GM21717 (cell line): ENCODE results near the gene RAD51B.
"Not testable (repeated sequence)": the region's sequence is repeated elsewhere in the genome, so short reads cannot be mapped to it uniquely, and the experiment has no call there.

Experiments used
- ATAC-seq: cut with Tn5 transposase; IDR thresholded peaks from one replicate; pipeline ENCODE4 v1.9.1; 2021; ENCODE audit warnings: mild to moderate bottlenecking, moderate library complexity; ENCODE audit not compliant: unreplicated experiment

The RAD51B gene

GRCh38 chr14:68285421-68286179 is 466.0 kb downstream of the RAD51B start:
- no peak for ATAC-seq

GRCh38 chr14:68286667-68287066 is 467.1 kb downstream of the RAD51B start:
- no peak for ATAC-seq

GRCh38 chr14:68289452-68289851 is 469.9 kb downstream of the RAD51B start:
- ATAC-seq: not testable (repeated sequence)

GRCh38 chr14:68291820-68292219 is 472.2 kb downstream of the RAD51B start:
- ATAC-seq: no peak

- ATAC-seq: no peak
Measured at GRCh38 chr14:68292441-68293215, 473.0 kb downstream of the RAD51B start.

GRCh38 chr14:68293404-68293803 is 473.8 kb downstream of the RAD51B start:
- no peak for ATAC-seq

- no peak for ATAC-seq
Measured at GRCh38 chr14:68295316-68295816, 475.8 kb downstream of the RAD51B start.

GRCh38 chr14:68297039-68297438 is 477.5 kb downstream of the RAD51B start:
- no peak for ATAC-seq

GRCh38 chr14:68297876-68298468 is 478.4 kb downstream of the RAD51B start:
- ATAC-seq: no peak

- ATAC-seq: no peak
Measured at GRCh38 chr14:68300608-68301007, 481.0 kb downstream of the RAD51B start.

GRCh38 chr14:68301219-68301618 is 481.6 kb downstream of the RAD51B start:
- no peak for ATAC-seq

GRCh38 chr14:68302938-68303337 is 483.4 kb downstream of the RAD51B start:
- not testable (repeated sequence) for ATAC-seq

GRCh38 chr14:68305738-68306137 is 486.2 kb downstream of the RAD51B start:
- peak; percentile 29 for ATAC-seq

- ATAC-seq: peak; percentile 48
Measured at GRCh38 chr14:68306265-68306933, 486.8 kb downstream of the RAD51B start.

- no peak for ATAC-seq
Measured at GRCh38 chr14:68306934-68307789, 487.6 kb downstream of the RAD51B start.

- no peak for ATAC-seq
Measured at GRCh38 chr14:68307790-68308168, 488.2 kb downstream of the RAD51B start.

- ATAC-seq: no peak
Measured at GRCh38 chr14:68308726-68309520, 489.3 kb downstream of the RAD51B start.

GRCh38 chr14:68309616-68310015 is 490.0 kb downstream of the RAD51B start:
- no peak for ATAC-seq

- no peak for ATAC-seq
Measured at GRCh38 chr14:68312300-68312699, 492.7 kb downstream of the RAD51B start.
